Tibial nerve (tissue), 4 donors: ENCODE data around the gene LRBA.

ENCODE experiments used
- CTCF ChIP-seq, 5 experiments: fragments of 200-600 bp in 3 of 5; fragments of 450-650 bp in 2 of 5; sonication (generic) in 3 of 5; IDR thresholded peaks; one replicate each; pipeline ENCODE4 v1.5.1; 2016 to 2019; ENCODE audit warnings: antibody characterized with exemption in 5 of 5, mild to moderate bottlenecking in 3 of 5, moderate library complexity in 2 of 5
- EP300 ChIP-seq, 2 donors: sonication (generic); formaldehyde crosslinking; IDR thresholded peaks; one replicate each; pipeline ENCODE4 v1.6.1; 2017; ENCODE audit warnings: antibody characterized with exemption in 2 of 2, mild to moderate bottlenecking in 1 of 2
- POLR2A ChIP-seq, 2 donors: fragments of 450-650 bp; IDR thresholded peaks; one replicate each; pipeline ENCODE4 v1.6.1; 2017; ENCODE audit warnings: antibody characterized with exemption in 2 of 2, mild to moderate bottlenecking in 2 of 2, moderate library complexity in 2 of 2

GRCh38 chr4:150949342-150949741, 65.7 kb downstream of the LRBA start:
- TF ChIP-seq CTCF (IDR thresholded peaks at IDR 0.05) (no peak), POLR2A (IDR thresholded peaks at IDR 0.05) (no peak), EP300 (IDR thresholded peaks at IDR 0.05) (no peak)
